Activated CD4-positive, alpha-beta T cell treated with anti-CD3 and anti-CD28 coated beads, Interleukin-2, amount 50 U/mL, for 4 hours (primary cell): ENCODE data around the gene TSPAN7.

Experiments
- DNase-seq, 2 experiments: peaks; one replicate each; pipeline ENCODE4 v3.0.0-alpha.2; 2020

Gene TSPAN7

DNA sequence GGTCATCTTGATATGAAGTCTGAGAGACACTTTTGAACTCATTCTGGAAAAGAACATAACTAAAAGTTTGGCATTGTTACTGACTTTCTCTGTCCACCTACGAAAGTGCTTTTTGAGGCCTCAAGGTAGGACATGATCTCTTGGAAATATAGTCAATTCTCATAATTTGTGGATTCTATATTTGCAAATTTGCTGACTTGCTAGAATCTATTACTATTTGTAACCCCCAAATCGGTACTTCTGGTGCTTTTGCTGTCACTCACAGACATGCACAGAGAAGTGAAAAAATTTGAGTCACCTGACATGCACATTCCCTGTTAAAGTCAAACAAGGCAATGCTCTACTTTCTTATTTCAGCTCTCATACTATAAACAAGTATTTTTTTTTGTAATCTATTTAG lies 35.6 kb downstream of the TSPAN7 start:
- DNase-seq, result no peak

DNA sequence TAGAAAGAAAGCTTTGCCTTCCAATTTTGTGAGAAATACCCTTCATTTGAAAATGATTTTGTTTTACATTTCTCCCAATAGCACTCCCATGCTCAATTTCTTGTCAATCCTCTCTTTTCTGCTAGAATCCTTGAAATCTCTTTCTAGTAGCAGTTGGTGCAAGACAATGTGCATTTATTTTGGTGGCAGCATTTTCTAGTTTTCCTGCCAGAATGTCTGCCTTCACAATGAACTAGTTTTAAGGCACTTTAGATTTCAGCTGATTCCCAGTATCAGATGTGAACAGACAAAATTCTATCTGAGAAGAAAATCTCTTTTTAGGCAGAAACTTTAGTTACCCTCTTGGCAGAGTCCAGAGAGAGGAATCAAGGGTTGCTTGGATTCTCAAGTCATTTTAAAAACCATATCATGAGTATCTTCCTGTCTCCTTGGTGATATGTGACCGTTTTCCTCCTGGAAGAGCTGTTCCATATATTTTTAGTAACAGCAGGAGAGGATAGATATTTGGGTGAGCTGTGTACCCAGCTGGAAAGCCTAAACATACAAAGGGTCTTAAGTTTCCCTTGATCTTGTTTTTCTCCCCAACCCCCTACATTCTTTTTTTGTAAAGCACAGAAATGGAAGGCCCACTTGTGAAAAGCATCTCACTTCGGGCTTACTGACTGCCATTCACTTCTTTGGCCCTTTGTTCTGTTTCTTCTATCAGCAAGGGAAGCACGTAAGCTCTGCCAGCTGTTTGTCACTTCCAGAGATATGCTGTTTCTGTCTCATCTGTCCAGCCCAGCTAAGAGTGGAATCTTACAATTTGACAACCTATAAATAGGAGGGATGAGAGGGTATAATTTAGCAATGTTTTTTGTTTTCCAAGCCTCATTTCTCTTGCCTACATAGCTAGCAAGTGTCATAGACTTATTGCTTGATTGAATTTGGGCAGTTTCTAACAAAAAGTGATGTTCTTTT lies 38.7 kb downstream of the TSPAN7 start:
- DNase-seq, result no peak

DNA sequence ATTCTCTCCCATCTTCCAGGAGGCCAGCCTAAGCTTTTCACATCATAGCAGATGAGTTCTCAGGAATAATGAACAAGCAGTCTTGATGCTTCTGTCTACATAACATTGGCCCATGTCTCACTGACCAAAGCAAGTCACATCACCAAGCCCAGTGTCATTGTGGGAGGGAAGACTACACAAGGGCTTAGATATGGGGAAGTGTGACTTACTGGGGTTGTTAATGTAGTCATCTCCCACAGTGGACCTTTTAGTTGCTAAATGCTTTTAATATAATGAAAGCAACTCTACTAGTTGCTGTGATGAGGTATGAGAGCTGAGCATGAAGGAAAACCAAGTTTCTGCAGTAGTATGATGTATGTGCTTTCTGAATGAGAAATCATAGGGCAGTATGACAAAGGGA lies 40.5 kb downstream of the TSPAN7 start:
- no peak for DNase-seq

DNA sequence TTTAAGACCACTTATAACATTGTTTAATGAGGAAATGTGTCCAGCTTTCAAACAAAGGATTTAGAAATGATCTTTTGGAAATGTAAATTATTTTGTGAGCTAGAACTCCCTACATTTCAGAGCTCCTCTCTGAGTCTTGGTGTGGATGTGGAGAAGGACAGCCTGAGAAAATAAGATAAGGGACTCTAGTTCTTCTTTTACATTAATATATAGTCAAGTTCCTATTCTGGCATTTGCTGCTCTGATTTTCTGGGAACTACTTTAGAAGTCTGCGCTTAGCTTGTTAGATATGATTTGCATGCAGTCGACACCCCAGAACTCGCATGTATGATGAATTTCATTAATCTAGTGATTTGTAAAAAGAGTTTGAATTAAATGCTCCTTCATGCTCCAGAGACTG lies 45.5 kb downstream of the TSPAN7 start:
- no peak for DNase-seq

DNA sequence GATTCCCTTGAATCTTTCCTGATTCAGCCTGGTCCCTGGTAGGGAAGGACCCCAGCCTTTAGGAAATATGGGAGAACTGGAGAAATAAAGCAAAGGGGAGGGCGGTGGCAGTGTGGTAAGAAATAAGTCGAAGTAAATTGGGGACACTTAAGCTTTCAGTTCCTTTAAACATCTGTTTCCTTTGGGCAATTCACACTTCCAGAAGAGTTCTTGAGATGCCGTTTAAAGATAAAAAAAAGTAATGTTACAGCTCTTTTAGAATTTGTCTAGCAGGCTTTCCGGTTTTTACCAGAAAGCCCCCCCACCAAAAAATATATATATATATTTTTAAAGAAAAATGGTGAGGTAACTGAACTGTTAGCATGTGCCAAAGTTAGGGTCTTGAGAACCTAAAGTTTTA lies 46.6 kb downstream of the TSPAN7 start:
- no peak for DNase-seq

DNA sequence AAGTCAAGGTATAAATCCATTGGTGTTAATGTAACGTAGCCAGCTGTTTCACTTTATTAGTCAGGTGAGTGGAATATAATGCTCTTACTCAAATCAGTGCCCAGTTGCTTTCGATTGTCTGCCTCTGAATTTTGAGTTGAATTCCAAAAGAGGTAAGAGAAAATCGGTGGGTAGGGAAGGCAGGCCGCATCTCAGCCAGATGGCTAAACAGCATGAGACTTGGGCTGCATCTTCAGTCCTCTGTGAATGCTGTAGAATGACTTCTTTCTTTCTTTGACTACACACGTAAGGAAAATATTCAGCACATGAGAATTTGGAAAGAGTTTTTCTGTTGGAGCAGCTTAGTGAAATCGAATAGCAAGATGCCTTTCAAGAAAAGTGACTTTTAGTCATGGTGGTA lies 49.5 kb downstream of the TSPAN7 start:
- no peak for DNase-seq

DNA sequence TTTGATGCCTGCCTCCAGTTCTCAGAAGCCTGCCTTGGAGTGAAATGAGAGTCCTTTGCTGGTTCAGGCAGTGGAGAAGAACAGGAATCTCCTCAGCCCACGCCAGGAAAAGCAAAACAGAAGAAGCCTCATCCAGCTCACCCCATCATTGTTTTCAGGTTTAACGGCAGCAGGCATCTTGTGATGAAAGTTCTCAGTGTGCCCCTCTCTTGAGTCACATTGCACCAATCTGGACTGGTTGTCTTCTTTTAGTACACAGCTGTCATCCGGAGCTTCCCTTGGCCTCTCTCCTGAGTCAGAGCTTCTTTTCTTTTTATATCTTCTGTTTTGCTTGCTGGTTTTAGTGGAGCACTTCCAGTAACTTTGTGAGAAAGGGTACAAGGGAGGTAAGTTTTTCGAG lies 50.9 kb downstream of the TSPAN7 start:
- DNase-seq, result no peak

DNA sequence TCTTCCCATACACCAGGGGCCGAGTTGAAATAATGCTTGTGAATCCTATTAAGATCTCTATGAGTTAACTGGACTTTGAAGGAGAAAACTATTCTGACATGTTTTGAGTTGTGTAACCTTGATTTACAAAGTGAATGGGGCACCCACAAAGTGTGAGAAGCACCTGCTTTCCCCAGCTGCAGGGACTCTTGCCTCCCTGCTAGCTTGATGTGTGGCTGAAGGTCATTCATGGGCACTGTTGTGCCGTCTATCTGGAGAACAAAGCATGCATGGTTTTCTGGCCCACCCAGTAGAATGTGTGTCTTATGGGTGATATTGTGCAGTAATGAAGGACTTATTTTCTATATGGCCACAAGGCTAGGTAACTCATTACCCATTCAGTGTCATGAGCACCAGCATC lies 53.1 kb downstream of the TSPAN7 start:
- DNase-seq, result no peak

DNA sequence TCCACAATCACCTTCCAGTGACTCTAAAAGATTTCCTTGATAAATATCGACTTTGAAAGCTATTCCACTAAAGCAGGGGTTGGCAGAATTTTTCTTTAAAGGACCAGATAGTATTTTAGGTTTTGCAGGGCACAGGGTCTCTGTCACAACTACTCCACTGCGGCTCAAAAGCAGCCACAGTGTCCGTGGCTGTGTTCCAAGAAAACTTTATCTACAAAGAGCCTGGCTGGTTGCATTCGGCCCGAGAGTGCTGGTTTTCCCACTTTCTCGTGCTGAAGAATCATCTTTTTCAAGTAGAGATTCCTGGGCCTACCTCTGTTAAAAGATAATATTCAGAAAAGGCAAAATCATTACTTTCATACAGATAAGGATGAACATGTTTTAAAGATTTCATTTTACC lies 55.6 kb downstream of the TSPAN7 start:
- no peak for DNase-seq

DNA sequence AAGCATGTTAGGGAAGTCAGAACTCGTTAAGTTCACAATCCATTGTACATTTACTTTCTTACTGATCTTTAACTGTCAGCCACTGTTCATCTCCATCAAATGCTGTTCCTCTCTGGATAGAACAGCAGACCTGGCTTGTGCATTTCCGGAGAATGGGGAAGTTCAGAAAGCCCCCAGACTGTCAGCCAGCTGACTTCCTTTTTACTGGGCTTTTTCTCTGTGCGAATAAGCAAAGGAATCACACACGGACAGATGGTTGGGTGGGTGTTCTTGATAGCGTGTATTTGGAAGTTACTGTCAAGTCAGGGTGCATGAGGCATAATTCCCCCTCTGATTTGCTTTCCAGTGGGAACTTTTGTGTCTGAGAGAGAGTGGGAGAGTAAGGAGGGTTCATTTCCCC lies 56.8 kb downstream of the TSPAN7 start:
- DNase-seq, result no peak

DNA sequence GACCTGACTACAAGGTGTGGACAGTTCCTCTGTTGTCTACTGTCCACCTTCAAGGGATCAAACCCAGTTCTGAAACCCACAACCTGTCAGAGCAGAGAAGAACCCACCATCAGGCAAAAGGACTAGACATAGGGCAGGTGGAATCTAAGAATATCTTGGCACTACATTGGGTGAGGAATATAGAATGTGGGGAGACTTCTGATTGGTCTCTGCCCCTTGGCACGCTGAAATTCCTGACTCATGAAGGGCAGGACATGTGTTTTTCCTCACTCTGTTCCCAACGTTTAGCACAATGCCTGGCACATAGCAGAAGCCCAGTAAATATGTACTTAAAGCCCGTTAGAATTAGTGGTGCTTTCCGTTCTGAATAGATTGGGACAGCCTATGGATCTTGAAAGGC lies 59.3 kb downstream of the TSPAN7 start:
- DNase-seq, result no peak

DNA sequence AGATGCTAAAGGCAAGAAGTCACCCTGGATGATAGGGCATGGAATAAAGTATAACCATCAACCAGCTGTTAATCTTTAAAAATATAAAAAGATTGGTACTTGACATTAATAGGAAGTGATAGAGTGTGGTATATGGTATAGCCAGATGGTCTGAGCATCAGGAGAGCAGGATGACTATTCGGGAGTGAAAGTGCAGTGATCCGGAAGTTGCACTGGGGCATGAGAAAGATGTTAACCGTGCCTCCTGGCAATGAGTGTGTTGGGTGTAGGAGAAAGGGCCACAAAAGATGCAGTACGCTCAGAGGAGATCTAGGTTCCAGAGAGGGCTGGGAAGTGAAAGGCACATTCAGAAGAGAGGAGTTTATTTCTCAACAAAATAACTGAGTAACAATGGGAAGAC lies 65.0 kb downstream of the TSPAN7 start:
- DNase-seq, result no peak

DNA sequence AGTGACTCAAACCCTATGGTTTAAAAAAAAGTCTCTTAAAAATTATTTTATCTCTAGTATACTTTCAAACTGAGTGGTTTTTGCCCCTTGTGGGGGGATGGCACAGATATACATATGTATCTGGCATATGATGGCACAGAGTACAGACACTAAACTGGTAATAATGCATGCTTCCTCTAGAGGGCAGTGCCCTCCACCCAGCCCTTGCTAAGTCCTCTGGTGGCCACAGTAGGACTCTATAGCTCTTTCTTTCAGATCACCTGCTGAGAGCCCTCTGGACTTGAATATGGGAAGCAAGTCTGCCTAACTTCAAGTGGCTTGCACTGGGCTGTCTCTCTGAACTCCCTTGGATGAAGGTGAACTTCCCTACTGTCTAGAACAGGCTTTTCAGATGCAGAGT lies 66.3 kb downstream of the TSPAN7 start:
- no peak for DNase-seq

DNA sequence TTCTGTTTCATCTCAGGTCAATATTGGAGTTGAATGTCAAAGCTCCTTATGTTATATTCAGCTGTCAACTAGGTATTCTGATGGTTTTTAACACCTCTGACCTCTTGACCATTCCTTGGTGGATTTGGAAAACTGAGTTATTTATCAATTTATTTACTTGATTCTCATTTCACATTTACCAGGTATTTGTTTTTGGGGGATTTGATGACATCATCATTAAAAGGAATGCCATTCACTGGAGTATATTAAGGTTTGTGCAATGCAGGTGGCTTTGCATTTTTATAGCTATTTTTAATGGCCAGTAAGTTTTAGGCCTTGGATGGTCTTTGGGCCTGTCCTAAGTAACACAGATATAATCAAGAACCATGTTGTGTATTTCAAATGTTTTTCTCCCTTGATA lies 67.2 kb downstream of the TSPAN7 start:
- no peak for DNase-seq

DNA sequence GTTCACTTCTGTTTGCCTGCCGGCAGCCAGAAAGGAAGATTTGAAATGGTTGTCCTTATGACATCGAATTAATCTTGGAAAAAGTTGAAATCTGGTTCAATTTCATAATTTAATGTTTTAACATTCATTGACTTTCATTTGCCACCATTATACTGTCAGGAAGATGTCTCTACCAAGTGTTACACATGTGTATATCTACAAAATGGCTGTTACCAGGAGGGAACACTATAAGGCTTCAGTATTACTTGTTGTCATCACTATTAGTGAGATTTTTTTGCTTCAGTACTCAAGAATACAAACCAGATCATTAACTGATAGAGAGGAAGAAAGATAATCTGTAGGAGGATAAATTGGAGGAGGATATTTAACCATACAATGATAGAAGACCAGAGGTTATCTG lies 71.2 kb downstream of the TSPAN7 start:
- DNase-seq, result no peak

DNA sequence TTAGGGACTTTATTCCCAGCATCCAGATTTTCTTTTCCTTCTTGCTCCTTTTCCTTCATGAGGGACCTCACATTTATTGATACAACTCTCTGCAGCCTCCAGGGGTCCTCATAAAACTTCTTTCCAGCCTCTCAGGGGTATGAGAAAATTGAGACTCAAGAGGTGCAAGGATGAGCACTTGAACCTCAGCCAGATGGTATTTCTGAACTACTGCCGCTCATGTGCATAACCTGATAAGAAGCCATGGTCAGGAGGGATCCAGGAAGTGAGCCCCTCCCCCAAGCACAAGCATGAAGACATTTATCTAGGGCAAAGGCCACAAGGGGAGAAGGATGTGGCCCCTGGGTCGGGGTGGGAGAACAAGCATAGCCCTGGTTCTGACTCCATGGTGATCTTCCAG lies 73.3 kb downstream of the TSPAN7 start:
- DNase-seq, result no peak

DNA sequence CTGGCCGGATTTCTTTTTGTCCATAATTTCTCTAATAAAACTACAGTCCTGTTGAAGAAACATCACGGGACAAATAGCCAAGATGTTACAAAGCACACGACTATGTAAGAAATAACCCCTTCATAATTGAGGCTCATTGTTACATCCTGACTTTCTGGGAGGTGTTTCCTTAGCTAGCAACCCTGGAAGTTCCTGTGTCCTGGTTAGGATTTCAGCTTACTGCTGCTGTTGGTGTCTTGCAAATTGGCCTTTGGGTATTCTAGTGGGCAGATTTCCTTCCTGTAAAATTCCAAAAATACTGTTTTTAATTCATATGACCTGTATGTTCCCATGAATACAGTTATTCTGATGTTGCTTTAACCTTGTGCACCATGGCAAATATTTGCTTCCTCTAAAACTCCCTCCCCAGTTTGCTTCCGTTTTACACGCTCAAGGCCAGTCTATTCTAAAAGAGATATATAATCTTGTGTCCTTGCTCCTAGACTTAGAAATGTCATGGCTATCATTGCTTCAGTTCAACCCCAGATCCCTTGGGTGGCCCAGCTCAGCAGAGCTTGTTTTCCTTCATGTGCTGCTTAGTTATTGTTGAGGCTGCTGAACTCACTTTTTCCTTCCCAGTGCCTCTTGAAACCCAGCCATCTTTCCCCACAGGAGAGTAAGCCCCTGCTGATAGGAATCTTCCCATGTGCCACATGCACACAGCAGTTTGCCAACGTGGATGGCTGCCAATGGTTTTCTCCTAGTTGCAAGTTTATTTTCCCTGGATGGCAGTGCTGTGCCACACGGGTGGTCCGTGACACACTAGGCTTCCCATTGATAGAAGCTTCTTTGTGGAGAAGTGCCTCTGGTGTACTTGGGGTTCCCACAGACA lies 75.8 kb downstream of the TSPAN7 start:
- DNase-seq, result no peak

DNA sequence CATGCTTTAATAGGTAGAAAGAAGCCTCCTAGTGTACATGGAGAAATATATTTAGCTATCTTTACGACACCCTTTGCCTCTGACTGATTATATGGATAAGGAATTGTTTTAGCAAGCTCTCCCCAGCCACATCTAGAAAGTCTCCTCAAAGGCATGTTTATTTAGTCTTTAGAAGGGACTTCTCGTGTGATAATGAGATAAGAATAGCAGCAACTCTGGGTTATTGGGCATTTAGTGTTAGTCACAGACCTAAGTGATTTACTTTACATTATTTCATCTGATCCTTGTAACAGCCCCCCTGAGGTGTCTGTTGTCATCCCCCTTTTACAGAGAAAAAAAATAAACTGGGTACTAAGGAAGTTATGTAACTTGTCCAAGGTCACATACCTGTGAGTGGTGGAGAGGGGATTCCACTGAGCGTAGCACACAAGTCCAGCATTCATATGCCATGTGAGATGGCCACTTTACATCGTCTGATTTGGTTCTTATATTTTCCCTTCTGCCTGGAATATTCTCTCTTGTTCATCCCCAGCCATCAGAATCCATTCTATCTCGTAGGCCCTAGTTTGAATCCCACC lies 77.7 kb downstream of the TSPAN7 start:
- no peak for DNase-seq

DNA sequence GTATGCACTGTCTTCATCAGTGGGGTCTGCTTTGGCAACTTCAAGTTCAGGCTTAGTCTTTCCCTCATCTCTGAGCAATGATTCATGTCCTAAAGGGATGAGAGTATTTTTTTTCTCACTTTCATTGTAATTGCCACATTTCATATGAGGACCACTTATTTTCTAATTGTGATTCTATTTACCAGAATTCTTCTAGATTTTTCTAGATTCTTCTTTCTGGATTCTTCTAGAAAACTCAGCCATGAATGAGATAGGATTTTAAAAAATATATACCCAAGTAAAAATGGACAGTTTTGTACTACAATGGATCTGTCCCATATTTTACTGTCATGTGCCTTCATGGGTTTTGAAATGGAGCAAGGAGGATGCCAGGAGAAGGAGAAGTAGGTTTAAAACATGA lies 78.4 kb downstream of the TSPAN7 start:
- DNase-seq, result no peak

DNA sequence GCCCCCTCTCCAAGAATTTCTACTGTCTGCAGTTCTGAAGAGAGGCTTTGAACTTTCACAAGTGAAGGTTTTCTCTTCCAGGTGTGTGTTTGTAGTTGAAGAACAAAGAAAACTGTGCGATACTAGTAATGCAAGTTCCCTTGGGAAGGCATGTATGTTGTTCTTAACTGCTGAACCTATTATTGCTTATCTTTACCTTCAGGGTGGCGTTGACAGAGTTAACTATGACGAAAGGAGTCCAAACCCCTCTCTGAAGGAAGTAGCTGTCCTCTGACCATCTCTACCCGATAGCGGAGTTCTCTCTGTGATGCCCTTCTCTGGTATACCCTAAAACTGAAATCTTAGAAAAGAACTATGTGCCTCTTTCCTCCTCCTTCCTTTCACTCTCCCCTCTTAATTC lies 79.9 kb downstream of the TSPAN7 start:
- DNase-seq, result no peak

DNA sequence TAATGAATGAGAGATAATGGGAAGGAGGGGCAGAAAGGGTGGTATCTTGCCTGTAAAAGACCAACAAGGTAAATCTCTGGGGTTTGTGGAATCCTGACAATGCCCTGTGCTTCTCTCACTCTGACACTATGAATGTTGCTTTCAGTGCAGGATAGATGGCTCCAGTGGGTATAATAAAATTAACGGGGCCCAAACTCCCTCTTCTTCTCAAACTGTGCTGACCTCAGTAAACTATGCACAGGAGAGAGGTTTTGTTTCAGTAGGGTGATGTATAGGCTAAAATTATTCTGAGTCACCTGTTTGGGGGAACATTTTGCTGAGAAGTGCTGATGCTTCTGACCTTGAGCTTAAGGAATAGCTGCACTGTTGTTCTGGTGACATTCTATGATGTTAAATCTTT lies 82.6 kb downstream of the TSPAN7 start:
- DNase-seq, result no peak

DNA sequence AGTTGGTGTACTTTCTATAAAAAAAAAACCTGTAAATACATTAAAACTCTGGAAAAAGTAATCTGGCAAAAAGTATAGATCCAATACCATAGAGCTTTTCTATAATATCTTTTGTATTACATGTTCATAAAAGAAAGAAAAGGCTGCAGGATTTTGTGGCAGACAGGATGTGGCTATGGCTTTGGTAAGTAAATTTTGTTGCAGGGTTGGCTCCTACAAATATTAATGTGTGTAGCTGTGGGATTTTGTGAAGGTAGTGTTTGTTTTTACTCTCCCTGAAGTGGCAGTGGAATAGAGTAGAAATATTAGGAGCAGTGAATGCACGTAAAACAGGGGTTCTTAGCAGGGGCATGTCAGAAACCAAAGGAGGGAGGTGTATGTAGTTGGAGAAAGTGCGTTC lies 84.8 kb downstream of the TSPAN7 start:
- no peak for DNase-seq

DNA sequence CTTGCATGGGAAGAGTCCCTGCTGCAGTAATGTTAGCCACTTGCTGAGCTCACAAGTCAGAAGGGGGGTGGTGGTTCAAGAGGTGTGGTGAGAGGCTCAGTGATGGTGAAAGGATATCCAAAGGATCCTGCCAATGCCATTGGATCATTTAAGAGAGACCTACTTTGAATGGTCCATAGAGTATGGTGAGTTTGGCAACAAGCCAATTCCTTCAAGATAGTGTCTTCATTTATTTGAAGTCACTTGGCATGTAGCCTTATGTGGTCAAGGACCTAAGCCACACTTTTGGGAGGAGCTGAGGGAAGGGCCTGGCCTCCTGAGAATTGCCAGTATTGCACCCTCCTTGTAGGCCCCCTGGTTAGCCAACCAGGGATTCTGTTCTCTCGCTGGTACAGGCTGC lies 87.9 kb downstream of the TSPAN7 start:
- no peak for DNase-seq
